ENCODE results near the gene NISCH.

- TF ChIP-seq CTCF (IDR thresholded peaks at IDR 0.05; ENCODE audit: low read depth, low read length, poor library complexity, severe bottlenecking) (no peak), EZH2phosphoT487 (IDR thresholded peaks at IDR 0.05; ENCODE audit: borderline replicate concordance, low read length) (no peak)
Observed at GRCh38 chr3:52406791-52407510, 48.5 kb upstream of the NISCH start.

Measured in DOHH2 (cell line).